ENCODE results near the gene TRPM2. TPM values are rescaled to one million over a fixed set of nuclear protein-coding genes. Genes with fewer than 3 reads are reported as not detected.
A peak's percentile ranks its signal among the peaks of the same experiment; 100 is the strongest.

The TRPM2 gene
- polyA plus RNA-seq, 1 donor, result 2.2 TPM

DNA sequence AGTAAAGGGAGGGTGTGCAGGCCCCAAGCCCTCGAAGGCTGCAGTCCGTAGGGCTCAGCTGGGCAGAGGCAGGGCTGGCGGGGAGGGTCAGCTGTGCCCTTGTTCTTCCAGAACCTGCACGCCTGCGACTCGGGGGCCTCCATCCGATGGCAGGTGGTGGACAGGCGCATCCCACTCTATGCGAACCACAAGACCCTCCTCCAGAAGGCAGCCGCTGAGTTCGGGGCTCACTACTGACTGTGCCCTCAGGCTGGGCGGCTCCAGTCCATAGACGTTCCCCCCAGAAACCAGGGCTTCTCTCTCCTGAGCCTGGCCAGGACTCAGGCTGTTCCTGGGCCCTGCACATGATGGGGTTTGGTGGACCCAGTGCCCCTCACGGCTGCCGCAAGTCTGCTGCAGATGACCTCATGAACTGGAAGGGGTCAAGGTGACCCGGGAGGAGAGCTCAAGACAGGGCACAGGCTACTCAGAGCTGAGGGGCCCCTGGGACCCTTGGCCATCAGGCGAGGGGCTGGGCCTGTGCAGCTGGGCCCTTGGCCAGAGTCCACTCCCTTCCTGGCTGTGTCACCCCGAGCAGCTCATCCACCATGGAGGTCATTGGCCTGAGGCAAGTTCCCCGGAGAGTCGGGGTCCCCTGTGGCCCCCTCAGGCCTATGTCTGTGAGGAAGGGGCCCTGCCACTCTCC is 88.3 kb downstream of the TRPM2 start:
- no CpG with 5 or more reads among the region's 20 CpGs for WGBS (ENCODE audit: insufficient coverage, low lambda C conversion rate)
- no peak overlapping the region for H3K4me3 ChIP-seq (ENCODE audit: low read length)
- DNase-seq, result no peak
- H3K4me1 ChIP-seq (ENCODE audit: control insufficient read depth, insufficient read depth, low read length), result no peaks in the 10 kb centered on the region
- H3K36me3 ChIP-seq (ENCODE audit: control insufficient read depth, insufficient read depth, low read length), result no peaks in the 10 kb centered on the region
- no peak overlapping the region for H3K27ac ChIP-seq (ENCODE audit: low read length)
- peaks cover 3% of the 10 kb centered on the region for H3K9me3 ChIP-seq (ENCODE audit: control insufficient read depth, low read depth, low read length)
- no peaks in the 10 kb centered on the region for H3K27me3 ChIP-seq (ENCODE audit: control insufficient read depth, insufficient read depth, low read length)

DNA sequence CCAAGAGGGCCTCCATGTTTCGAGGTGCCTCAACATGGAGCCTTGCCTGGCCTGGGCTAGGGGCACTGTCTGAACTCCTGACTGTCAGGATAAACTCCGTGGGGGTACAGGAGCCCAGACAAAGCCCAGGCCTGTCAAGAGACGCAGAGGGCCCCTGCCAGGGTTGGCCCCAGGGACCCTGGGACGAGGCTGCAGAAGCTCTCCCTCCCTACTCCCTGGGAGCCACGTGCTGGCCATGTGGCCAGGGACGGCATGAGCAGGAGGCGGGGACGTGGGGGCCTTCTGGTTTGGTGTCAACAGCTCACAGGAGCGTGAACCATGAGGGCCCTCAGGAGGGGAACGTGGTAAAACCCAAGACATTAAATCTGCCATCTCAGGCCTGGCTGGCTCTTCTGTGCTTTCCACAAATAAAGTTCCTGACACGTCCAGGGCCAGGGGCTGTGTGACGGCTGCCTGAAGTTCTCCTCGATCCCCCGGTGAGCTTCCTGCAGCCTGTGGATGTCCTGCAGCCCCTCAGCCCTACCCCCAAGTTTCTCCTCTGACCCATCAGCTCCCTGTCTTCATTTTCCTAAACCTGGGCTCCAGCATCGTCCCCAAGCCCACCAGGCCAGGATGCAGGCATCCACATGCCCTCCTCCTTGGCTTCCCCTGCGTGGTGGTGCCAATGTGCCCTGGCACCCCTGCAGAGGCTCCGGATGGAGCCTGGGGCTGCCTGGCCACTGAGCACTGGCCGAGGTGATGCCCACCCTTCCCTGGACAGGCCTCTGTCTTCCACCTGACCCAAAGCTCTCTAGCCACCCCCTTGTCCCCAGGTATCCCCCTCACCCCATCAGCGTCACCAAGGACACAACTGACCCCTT is 89.1 kb downstream of the TRPM2 start:
- Histone ChIP-seq H3K9me3 (ENCODE audit: control insufficient read depth, low read depth, low read length) (peaks cover 3% of the 10 kb centered on the region), H3K27me3 (ENCODE audit: control insufficient read depth, insufficient read depth, low read length) (no peaks in the 10 kb centered on the region), H3K4me1 (ENCODE audit: control insufficient read depth, insufficient read depth, low read length) (no peaks in the 10 kb centered on the region), H3K4me3 (ENCODE audit: low read length) (no peak overlapping the region), H3K36me3 (ENCODE audit: control insufficient read depth, insufficient read depth, low read length) (no peaks in the 10 kb centered on the region), H3K27ac (ENCODE audit: low read length) (no peak overlapping the region)
- no peak for DNase-seq
- no CpG with 5 or more reads among the region's 19 CpGs for WGBS (ENCODE audit: insufficient coverage, low lambda C conversion rate)

DNA sequence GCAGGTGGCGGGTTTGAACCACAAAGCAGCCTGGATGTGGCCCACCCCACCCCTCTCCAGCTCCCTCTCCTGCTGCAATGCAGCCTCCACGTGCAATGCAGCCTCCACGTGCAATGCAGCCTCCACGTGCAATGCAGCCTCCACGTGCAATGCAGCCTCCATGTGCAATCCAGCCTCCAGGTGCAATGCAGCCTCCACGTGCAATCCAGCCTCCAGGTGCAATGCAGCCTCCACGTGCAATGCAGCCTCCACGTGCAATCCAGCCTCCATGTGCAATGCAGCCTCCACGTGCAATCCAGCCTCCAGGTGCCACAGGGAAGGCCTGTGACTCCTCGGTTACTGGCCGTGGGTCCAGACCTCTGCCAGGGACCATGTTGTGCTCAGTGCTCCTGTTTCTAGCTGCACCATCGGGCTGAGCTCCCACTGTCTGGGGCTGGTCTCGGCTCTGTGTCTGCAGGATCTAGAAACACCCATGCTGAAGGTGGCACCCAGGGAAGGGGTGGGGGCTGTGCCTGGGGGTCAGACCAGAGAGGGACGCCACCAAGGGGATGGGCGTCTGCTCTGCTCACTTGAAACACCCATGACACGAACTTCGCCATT is 90.0 kb downstream of the TRPM2 start:
- no CpG with 5 or more reads among the region's 17 CpGs for WGBS (ENCODE audit: insufficient coverage, low lambda C conversion rate)
- Histone ChIP-seq H3K27ac (ENCODE audit: low read length) (no peak overlapping the region), H3K9me3 (ENCODE audit: control insufficient read depth, low read depth, low read length) (peaks cover 3% of the 10 kb centered on the region), H3K4me1 (ENCODE audit: control insufficient read depth, insufficient read depth, low read length) (no peaks in the 10 kb centered on the region), H3K27me3 (ENCODE audit: control insufficient read depth, insufficient read depth, low read length) (no peaks in the 10 kb centered on the region), H3K4me3 (ENCODE audit: low read length) (no peak overlapping the region), H3K36me3 (ENCODE audit: control insufficient read depth, insufficient read depth, low read length) (no peaks in the 10 kb centered on the region)
- DNase-seq, result no peak

DNA sequence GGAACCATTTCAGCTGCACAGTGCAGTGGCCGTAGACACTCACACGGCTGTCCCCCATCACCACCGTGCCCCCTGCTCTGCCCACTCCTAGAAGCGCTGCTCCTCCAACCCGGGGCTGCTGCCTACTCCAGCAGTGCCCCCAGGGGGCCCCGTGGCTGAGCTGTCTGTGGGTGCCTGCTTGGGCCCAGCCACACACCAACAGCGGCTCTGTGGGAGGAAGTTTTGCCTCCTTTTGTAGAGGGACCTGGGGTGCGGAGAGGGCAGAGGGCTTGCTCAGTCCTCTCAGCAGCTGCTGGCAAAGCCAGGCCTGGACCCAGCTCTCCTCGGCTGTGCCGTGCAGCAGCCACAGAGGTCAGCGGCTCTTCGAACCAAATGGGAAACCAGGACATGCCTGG is 90.5 kb downstream of the TRPM2 start:
- Histone ChIP-seq H3K9me3 (ENCODE audit: control insufficient read depth, low read depth, low read length) (peaks cover 3% of the 10 kb centered on the region), H3K27ac (ENCODE audit: low read length) (no peak overlapping the region), H3K4me1 (ENCODE audit: control insufficient read depth, insufficient read depth, low read length) (no peaks in the 10 kb centered on the region), H3K27me3 (ENCODE audit: control insufficient read depth, insufficient read depth, low read length) (no peaks in the 10 kb centered on the region), H3K36me3 (ENCODE audit: control insufficient read depth, insufficient read depth, low read length) (no peaks in the 10 kb centered on the region), H3K4me3 (ENCODE audit: low read length) (no peak overlapping the region)
- no CpG with 5 or more reads among the region's 12 CpGs for WGBS (ENCODE audit: insufficient coverage, low lambda C conversion rate)
- DNase-seq, result no peak

GRCh38 chr21:44444286-44444931 is 91.0 kb downstream of the TRPM2 start:
- Histone ChIP-seq H3K4me1 (ENCODE audit: control insufficient read depth, insufficient read depth, low read length) (no peaks in the 10 kb centered on the region), H3K4me3 (ENCODE audit: low read length) (no peak overlapping the region), H3K36me3 (ENCODE audit: control insufficient read depth, insufficient read depth, low read length) (no peaks in the 10 kb centered on the region), H3K9me3 (ENCODE audit: control insufficient read depth, low read depth, low read length) (peaks cover 3% of the 10 kb centered on the region), H3K27me3 (ENCODE audit: control insufficient read depth, insufficient read depth, low read length) (no peaks in the 10 kb centered on the region), H3K27ac (ENCODE audit: low read length) (no peak overlapping the region)
- no peak for DNase-seq
- no CpG with 5 or more reads among the region's 21 CpGs for WGBS (ENCODE audit: insufficient coverage, low lambda C conversion rate)

GRCh38 chr21:44445145-44445812 is 91.9 kb downstream of the TRPM2 start:
- 91% methylated on average over 5 of the region's 19 CpGs for WGBS (ENCODE audit: insufficient coverage, low lambda C conversion rate)
- no peak for DNase-seq
- Histone ChIP-seq H3K27me3 (ENCODE audit: control insufficient read depth, insufficient read depth, low read length) (no peaks in the 10 kb centered on the region), H3K4me1 (ENCODE audit: control insufficient read depth, insufficient read depth, low read length) (no peaks in the 10 kb centered on the region), H3K36me3 (ENCODE audit: control insufficient read depth, insufficient read depth, low read length) (no peaks in the 10 kb centered on the region), H3K4me3 (ENCODE audit: low read length) (no peak overlapping the region), H3K9me3 (ENCODE audit: control insufficient read depth, low read depth, low read length) (peaks cover 3% of the 10 kb centered on the region), H3K27ac (ENCODE audit: low read length) (no peak overlapping the region)

DNA sequence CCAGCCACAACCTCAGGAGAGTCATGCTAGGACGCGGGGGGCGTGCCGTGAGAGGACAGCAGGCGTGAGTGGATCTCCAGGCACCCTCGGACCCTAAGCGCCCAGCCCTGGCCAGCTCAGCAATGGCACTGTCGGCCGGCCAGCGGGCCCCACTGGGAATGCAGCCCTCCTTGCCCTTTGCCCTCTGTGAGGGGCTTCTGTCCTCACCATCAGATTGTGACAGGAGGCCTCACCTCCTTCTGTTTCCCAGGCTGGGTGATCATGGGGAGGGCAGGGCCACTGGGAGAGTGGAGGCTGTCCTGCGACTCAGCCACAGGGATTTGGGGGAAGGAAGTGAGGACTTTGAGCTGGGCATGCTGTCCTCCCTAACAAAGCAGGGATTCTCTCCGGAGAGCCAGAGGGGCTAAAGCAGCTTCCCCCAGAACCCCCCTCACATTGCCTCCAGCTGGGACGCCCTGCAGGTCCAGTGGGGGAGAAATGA is 95.3 kb downstream of the TRPM2 start:
- DNase-seq, result peak in 1 of 2 donors; percentile 27

GRCh38 chr21:44449473-44450363 is 96.3 kb downstream of the TRPM2 start:
- no peaks in the 10 kb centered on the region for H3K4me1 ChIP-seq (ENCODE audit: control insufficient read depth, insufficient read depth, low read length)
- H3K36me3 ChIP-seq (ENCODE audit: control insufficient read depth, insufficient read depth, low read length), result no peaks in the 10 kb centered on the region
- 20% methylated on average over 1 of the region's 28 CpGs for WGBS (ENCODE audit: insufficient coverage, low lambda C conversion rate)
- no peak for DNase-seq
- no peak overlapping the region for H3K27ac ChIP-seq (ENCODE audit: low read length)
- H3K9me3 ChIP-seq (ENCODE audit: control insufficient read depth, low read depth, low read length), result peaks cover 6% of the 10 kb centered on the region
- H3K4me3 ChIP-seq (ENCODE audit: low read length), result no peak overlapping the region
- peaks cover 5% of the 10 kb centered on the region for H3K27me3 ChIP-seq (ENCODE audit: control insufficient read depth, insufficient read depth, low read length)

More for the DNA sequence above, 95.3 kb downstream of the TRPM2 start:
- Histone ChIP-seq H3K9me3 (ENCODE audit: control insufficient read depth, low read depth, low read length) (peaks cover 3% of the 10 kb centered on the region), H3K27ac (ENCODE audit: low read length) (no peak overlapping the region), H3K36me3 (ENCODE audit: control insufficient read depth, insufficient read depth, low read length) (no peaks in the 10 kb centered on the region), H3K4me1 (ENCODE audit: control insufficient read depth, insufficient read depth, low read length) (no peaks in the 10 kb centered on the region), H3K4me3 (ENCODE audit: low read length) (no peak overlapping the region), H3K27me3 (ENCODE audit: control insufficient read depth, insufficient read depth, low read length) (peaks cover 5% of the 10 kb centered on the region)
- no CpG with 5 or more reads among the region's 13 CpGs for WGBS (ENCODE audit: insufficient coverage, low lambda C conversion rate)

GRCh38 chr21:44450402-44450801 is 97.0 kb downstream of the TRPM2 start:
- peaks cover 5% of the 10 kb centered on the region for H3K27me3 ChIP-seq (ENCODE audit: control insufficient read depth, insufficient read depth, low read length)
- H3K9me3 ChIP-seq (ENCODE audit: control insufficient read depth, low read depth, low read length), result peaks cover 10% of the 10 kb centered on the region
- no peaks in the 10 kb centered on the region for H3K36me3 ChIP-seq (ENCODE audit: control insufficient read depth, insufficient read depth, low read length)
- no peak overlapping the region for H3K4me3 ChIP-seq (ENCODE audit: low read length)
- no CpG with 5 or more reads among the region's 14 CpGs for WGBS (ENCODE audit: insufficient coverage, low lambda C conversion rate)
- no peak for DNase-seq
- no peaks in the 10 kb centered on the region for H3K4me1 ChIP-seq (ENCODE audit: control insufficient read depth, insufficient read depth, low read length)
- H3K27ac ChIP-seq (ENCODE audit: low read length), result no peak overlapping the region

Data from large intestine (tissue), 3 donors.